ACHN (cell line): ENCODE results near the gene SELENOF.
"Not testable (repeated sequence)": the region's sequence is repeated elsewhere in the genome, so short reads cannot be mapped to it uniquely, and the experiment has no call there.

Source experiments
- DNase-seq: peaks from one replicate; pipeline ENCODE4 v3.0.0-alpha.2; 2015
- in situ Hi-C: cut with HindIII; loops from 2 replicates; pipeline ENCODE4 v1.10.0; 2017; ENCODE audit warnings: low sequenced_read_pairs, low pct_ligation_motif_present, low pct_unique_long_range_greater_than_20kb

The SELENOF gene

DNA sequence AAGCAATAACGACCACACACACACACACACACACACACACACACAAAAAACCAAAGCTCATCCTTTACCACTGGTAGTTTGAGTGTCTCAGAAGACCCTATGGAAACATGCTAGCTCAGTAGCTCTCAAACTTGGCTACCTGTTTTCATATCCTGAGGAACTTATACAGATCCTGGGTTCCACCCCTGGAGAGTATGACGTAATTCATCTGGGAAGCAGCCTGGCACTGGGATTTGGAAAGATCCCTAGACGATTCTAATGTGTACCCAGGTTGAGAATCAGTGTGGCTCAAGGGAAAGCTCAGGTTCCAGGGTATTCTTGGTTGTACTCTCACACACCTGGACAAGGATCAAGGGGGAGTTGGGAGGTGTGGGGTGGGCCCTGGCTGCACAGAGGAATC, 85.9 kb downstream of the SELENOF start:
- in situ Hi-C loops: no loop called here
- DNase-seq: no peak

DNA sequence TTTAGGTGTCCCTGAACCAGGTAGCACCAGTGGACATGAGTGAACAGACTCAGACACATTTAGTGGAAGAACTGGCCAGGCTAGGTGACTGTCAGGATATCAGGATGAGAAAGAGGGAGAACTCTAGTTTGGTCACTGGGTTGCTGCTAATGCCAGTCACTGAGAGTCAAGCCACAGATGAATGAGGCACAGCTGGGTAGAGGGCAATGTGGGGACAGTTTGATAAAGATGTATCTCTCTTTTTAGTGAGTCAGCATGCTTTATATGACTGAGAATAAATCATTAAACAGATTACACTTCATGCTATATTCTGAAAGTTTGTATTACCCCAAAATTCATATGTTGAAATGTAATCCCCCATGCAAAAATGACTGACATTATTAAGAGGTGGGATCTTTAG, 87.1 kb downstream of the SELENOF start:
- in situ Hi-C loops: no loop called here
- DNase-seq: no peak

DNA sequence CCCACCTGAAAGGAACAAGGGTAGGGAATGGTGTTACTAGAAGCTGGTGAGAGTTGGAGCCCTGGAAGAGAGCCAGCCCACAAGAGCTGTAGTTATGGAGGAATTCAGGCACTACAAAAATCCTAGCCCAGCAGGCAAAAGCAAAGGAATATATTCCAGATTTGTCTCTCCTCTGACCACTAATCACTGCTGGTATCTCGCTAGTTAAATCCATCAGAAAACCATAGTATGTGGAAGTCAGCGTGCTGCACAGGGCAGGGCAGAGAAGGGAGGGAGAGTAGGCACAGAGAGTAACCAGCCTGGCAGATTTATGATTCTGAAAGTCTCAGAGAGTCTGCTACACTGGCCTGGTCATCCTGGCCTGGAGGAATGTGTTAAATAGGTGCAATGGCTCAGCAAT, 88.6 kb downstream of the SELENOF start:
- in situ Hi-C loops: no loop called here
- no peak for DNase-seq

DNA sequence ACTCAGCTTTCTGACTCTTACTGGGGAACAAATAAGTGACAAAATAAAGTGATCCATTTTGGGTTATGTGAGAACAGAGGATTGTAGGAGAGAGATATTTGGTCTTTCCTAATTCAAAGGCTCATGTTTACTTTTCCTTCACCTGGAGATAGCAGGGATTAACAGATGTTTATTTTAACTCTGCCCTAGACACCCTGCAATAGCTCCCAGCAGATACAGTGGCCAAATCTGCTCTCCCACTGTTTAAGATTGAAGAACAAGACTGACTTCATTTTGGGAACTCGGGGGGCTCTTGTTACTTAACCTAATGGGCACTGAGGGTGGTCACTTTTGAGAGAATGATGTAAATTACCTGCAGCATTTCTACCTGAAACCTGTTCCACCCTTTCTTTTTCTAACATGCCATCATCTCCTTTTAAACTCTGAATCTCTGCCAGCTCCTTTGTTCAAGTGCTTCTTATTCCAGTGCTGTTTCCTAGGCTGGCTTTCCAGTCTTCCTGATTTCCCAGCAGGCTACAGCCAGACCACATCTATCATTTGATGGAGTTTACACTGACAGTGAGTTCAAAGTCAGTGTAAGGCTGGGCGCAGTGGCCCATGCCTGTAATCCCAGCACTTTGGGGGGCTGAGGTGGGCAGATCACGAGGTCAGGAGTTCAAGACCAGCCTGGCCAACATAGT, 90.0 kb downstream of the SELENOF start:
- DNase-seq: no peak
- in situ Hi-C loops: no loop called here

DNA sequence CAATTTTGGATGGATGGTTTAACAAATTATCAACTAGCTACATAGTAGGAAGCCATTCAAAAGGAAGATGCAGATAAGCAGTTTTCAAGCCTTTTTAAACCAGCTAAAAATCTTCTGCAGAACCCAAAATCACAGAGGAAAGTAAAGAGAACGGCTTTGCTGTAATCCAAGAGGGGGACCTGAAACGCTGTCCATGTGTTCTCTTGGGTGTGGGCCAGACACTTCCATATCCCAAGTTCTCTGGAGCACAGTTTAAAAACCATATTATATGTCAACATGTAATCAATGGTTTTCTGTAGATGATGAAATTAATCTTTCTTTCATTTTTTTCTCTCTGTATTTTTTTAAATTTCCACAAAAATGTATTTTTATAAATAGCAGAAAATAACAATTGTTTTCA, 90.5 kb downstream of the SELENOF start:
- in situ Hi-C loops: no loop called here
- no peak for DNase-seq

DNA sequence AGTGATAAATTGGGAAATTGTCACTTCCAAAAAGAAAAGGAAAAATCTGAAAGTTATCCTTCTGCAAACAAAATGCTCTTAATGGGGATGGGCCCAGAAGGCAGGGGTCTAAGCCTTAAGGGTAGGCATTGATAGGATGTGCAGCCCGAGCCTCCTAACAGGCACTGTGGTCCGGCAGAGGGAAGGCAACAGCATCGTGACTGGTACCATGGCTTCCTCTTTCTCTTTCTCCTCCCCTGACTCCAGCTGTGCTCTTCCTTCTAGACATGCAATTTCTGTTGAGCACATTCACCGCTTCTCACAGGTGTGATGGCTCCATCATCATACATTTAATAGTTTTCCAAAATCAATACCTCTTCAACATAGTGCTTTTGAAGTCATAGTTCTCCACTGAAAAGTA, 91.5 kb downstream of the SELENOF start:
- in situ Hi-C loops: no loop called here

DNA sequence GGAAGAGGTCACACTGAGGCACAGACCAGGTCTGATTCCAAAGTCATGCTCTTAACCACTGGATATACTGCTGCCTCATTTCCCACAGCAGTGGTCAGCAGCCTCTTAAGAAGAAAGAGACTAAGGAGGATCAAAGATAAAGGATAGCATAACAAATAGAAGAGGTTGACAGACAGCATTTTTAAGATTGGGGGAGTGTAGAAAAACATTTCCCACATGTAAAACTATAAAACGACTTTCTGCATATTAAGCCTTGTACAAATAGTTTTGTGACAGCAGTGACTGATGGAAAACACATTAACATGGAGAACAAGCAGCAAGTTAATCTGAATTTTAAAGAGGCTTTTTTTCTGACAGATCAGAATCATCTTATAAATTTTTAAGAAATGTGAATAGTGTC, 92.0 kb downstream of the SELENOF start:
- no peak for DNase-seq
- in situ Hi-C loops: no loop called here

More for the DNA sequence above, 91.5 kb downstream of the SELENOF start:
- no peak for DNase-seq

DNA sequence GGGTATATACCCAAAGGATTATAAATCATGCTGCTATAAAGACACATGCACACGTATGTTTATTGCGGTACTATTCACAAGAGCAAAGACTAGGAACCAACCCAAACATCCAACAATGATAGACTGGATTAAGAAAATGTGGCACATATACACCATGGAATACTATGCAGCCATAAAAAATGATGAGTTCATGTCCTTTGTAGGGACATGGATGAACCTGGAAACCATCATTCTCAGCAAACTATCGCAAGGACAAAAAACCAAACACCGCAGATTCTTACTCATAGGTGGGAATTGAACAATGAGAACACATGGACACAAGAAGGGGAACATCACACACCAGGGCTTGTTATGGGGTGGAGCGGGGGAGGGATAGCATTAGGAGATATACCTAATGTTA, 94.0 kb downstream of the SELENOF start:
- in situ Hi-C loops, DNase-seq: not testable (repeated sequence)

DNA sequence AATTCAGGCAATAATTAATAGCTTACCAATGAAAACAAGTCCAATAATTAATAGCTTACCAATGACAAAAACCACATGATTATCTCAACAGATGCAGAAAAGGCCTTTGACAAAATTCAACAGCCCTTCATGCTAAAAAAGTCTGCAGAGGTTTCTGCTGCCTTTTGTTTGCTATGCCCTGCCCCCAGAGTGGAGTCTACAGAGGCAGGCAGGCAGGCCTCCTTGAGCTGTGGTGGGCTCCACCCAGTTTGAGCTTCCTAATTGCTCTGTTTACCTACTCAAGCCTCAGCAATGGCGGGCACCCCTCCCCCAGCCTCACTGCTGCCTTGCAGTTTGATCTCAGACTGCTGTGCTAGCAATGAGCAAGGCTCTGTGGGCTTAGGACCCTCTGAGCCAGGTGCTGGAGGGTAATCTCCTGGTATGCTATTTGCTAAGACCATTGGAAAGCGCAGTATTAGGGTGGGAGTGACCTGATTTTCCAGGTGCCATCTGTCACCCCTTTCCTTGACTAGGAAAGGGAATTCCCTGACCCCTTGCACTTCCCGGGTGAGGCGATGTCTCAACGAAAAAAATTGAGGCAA, 96.6 kb downstream of the SELENOF start:
- in situ Hi-C loops: not testable (repeated sequence)

DNA sequence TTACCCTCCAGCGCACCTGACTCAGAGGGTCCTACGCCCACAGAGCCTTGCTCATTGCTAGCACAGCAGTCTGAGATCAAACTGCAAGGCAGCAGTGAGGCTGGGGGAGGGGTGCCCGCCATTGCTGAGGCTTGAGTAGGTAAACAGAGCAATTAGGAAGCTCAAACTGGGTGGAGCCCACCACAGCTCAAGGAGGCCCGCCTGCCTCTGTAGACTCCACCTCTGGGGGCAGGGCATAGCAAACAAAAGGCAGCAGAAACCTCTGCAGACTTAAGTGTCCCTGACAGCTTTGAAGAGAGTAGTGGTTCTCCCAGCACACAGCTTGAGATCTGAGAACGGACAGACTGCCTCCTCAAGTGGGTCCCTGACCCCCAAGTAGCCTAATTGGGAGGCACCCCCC, 99.8 kb downstream of the SELENOF start:
- in situ Hi-C loops, DNase-seq: not testable (repeated sequence)

More for the DNA sequence above, 96.6 kb downstream of the SELENOF start:
- not testable (repeated sequence) for DNase-seq
